Measurements from ENCODE around the gene RPLP1.

RPLP1 gene

DNA sequence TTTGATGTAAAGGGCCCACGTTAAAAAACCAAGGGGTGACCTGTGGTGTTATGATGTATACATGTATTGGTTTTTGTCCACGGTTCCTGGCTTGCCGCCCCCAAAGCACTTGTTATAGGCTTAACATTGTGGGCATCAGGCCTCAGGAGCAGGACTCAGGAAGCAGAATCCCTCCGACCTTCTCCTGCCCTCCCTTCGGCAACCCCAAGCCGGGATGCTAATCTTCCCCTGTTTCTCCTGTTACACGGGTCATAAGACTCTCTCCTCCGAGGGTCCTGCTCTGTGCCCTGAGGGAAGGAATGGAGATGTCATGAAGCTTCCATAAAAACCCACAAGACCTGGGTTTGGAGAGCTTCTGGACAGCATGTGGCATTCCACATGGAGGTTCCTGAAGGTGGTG is 48.8 kb downstream of the RPLP1 start:
- ChIA-PET CTCF (no interaction called here), POLR2A (ENCODE audit: low non-redundant PET) (no interaction called here)
- DNase-seq (ENCODE audit: low spot score) = no peak
- TF ChIP-seq, protein P1, sequence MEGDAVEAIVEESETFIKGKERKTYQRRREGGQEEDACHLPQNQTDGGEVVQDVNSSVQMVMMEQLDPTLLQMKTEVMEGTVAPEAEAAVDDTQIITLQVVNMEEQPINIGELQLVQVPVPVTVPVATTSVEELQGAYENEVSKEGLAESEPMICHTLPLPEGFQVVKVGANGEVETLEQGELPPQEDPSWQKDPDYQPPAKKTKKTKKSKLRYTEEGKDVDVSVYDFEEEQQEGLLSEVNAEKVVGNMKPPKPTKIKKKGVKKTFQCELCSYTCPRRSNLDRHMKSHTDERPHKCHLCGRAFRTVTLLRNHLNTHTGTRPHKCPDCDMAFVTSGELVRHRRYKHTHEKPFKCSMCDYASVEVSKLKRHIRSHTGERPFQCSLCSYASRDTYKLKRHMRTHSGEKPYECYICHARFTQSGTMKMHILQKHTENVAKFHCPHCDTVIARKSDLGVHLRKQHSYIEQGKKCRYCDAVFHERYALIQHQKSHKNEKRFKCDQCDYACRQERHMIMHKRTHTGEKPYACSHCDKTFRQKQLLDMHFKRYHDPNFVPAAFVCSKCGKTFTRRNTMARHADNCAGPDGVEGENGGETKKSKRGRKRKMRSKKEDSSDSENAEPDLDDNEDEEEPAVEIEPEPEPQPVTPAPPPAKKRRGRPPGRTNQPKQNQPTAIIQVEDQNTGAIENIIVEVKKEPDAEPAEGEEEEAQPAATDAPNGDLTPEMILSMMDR (conservative IDR thresholded peaks at IDR 0.05; ENCODE audit: low read depth) = no peak
- H3K27ac ChIP-seq = no peak overlapping the region

DNA sequence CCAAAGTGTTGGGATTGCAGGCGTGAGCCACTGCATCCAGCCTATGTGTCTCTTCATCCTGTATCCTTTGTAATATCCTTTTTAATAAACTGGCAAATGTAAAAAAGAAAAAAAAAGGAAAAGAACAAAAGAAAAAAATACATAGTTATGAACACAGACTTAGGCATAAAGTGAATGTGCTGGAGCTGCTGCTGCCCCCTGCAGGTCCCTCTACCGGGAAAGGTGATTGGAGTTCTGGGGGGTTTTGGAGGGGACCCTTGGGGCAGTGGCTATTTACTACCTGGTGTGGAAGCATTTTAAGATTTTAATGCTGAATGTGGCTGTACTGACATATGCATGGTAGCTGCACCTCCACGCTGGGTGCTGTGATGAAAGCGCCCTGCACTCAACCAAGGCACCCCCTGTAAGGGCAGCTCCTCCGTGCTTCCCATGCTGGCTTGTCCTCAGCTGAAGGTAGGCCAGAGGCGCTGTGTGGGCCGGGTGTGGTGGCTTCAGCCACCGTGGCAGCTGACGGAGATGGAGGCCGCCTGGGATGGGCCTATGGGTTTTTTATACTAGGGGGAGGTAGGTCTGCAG is 49.9 kb downstream of the RPLP1 start:
- POLR2A ChIA-PET (ENCODE audit: low non-redundant PET) = no interaction called here
- no peak overlapping the region for H3K27ac ChIP-seq
- DNase-seq (ENCODE audit: low spot score) = no peak
- CTCF ChIA-PET = interaction anchor here (0.6 to 0.7 kb wide), 3 partner anchors 9 to 30 kb away, joined by 3 to 5 read pairs (median 4); no protein-coding TSS in a partner anchor
- TF ChIP-seq, protein P1 (conservative IDR thresholded peaks at IDR 0.05; ENCODE audit: low read depth) = no peak

DNA sequence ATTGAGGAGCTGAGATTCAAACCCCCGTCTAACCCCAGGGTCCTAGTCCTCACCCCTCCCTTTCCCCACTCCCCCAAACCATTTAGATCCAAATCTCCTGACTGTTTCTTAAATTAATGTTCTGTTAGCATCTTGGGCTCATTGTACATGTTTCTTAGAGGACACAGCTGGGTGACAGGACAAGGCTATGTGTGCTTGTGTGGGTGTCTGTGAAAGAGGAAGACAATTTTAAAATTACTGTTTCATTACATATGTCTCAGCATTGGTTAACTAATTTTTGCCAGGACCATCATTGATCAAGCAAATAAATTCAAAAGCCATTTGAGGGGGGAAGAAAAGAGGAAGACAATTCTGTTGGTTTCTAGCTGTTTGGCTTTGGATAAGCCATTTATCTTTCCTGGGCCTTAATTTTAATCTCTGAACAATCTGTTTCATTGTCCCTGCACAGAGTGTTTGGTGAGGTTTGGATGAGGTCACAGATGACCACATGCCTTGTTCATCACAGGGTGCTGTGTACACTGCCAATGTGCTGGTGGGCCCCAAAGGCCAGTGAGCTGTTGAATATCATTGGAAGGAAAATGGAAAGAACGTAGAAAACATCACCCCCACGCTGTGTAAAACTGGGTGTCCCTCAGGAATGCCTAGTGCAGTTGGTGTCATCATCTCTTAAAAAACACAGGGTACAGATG is 51.9 kb downstream of the RPLP1 start:
- ChIA-PET POLR2A (ENCODE audit: low non-redundant PET) (no interaction called here), CTCF (interaction anchor here (1.3 kb wide), 1 partner anchor 28 kb away, joined by 4 read pairs; no protein-coding TSS in a partner anchor)
- TF ChIP-seq, protein P1 (conservative IDR thresholded peaks at IDR 0.05; ENCODE audit: low read depth) = no peak
- no peak overlapping the region for H3K27ac ChIP-seq
- DNase-seq (ENCODE audit: low spot score) = no peak

Data from RWPE1 (cell line).